ENCODE results near the gene RIPK4. TPM values are rescaled to one million over a fixed set of nuclear protein-coding genes. Genes with fewer than 3 reads are reported as not detected.

Gene RIPK4
- total RNA-seq, 1 donor from 2014 or later, result 11.3 TPM

DNA sequence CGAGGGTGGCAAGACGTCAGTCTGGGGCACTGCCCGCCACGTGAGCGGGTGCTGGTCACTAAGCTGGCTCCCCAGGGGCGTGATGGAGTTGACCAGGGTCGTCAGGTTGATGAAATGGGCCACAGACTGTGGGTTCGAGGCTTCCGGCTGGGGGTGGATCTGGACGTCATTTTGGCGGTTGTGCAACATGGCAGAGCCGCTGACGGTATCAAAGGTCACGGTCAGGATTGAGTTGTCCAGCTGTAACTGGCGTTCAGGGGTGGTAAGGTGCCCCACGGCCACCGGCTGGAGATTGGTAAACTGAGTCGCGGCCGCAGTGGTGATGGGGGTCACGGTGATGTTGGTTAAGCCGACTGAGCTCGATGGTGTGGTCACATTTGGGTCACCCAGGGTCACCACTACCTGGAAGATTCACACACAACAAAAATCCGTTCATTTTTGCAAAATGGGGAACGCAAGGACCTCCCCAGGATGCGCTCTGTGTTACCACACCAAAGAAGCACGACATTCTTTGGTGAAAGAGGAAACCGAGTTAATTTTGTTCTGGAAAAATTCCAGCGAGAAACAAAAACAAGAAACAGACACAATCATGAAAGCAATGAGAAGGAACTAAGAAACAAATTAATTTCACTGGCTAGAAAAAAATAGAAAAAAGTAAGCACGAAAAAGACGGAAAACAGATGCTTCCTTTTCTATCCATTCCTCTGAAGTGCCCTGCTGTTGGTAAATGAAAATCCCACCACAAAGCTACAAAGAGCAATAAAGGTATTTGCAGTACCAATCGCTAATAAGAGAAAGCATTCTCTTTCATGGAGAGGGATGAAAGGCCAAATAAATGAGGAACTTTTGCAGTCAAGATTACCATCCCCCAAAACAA is 34.7 kb upstream of the RIPK4 start:
- peaks cover 23% of the 10 kb centered on the region for H3K36me3 Mint-ChIP-seq (ENCODE audit: low read depth)
- H3K27ac Mint-ChIP-seq (ENCODE audit: unreplicated experiment), result no peak overlapping the region
- H3K4me3 Mint-ChIP-seq (ENCODE audit: unreplicated experiment), result no peak overlapping the region
- H3K4me1 Mint-ChIP-seq (ENCODE audit: low read depth), result no peaks in the 10 kb centered on the region
- TF ChIP-seq, protein P1, sequence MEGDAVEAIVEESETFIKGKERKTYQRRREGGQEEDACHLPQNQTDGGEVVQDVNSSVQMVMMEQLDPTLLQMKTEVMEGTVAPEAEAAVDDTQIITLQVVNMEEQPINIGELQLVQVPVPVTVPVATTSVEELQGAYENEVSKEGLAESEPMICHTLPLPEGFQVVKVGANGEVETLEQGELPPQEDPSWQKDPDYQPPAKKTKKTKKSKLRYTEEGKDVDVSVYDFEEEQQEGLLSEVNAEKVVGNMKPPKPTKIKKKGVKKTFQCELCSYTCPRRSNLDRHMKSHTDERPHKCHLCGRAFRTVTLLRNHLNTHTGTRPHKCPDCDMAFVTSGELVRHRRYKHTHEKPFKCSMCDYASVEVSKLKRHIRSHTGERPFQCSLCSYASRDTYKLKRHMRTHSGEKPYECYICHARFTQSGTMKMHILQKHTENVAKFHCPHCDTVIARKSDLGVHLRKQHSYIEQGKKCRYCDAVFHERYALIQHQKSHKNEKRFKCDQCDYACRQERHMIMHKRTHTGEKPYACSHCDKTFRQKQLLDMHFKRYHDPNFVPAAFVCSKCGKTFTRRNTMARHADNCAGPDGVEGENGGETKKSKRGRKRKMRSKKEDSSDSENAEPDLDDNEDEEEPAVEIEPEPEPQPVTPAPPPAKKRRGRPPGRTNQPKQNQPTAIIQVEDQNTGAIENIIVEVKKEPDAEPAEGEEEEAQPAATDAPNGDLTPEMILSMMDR (IDR thresholded peaks at IDR 0.05), result no peak
- no peak for DNase-seq (ENCODE audit: low spot score)
- no peaks in the 10 kb centered on the region for H3K9me3 Mint-ChIP-seq (ENCODE audit: low read depth)
- H3K27me3 Mint-ChIP-seq (ENCODE audit: low read depth), result no peaks in the 10 kb centered on the region

DNA sequence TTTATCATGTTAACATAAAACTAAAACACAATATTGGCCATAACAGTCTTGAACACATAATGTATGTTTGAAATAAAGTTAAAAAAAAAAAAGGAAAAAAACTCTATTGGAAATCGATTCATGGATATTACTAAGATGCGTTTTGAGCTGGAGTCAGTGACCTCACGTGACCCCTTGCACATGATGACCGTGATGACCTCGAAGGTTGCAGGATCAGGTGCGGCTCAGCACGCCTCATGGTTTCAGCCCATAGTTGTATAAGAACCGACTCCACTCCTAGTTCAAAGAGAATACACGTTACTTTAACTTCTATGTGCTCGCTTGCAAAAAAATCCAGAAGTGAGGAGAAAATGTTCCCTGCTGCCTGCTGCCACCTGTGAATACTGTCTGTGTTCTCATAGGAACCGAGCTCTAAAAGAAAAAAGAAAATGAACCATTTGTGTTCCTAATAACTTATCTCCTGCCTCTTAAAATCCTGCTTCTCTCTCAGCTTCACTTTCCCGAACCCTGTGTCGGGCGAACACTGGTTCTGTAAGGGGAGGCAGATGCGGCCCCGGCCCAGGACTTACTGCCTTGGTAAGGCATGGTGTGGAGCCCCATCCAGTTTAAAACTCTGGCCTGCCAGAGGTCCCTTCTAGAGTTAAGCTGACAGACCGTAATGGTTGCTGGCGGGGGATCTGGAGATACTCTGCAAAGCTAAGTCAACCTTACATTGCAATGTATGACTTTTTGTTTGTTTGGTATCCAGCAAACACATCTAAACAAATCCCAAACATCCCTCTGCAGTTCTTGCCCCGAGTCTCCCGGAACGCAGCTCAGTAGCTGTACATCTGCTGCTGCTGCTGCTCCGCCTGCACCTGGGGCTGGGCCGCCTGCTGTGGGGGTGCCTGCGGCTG is 33.8 kb upstream of the RIPK4 start:
- H3K9me3 Mint-ChIP-seq (ENCODE audit: low read depth), result no peaks in the 10 kb centered on the region
- TF ChIP-seq, protein P1 (IDR thresholded peaks at IDR 0.05), result no peak
- H3K36me3 Mint-ChIP-seq (ENCODE audit: low read depth), result peaks cover 23% of the 10 kb centered on the region
- H3K27ac Mint-ChIP-seq (ENCODE audit: unreplicated experiment), result no peak overlapping the region
- no peak overlapping the region for H3K4me3 Mint-ChIP-seq (ENCODE audit: unreplicated experiment)
- no peaks in the 10 kb centered on the region for H3K27me3 Mint-ChIP-seq (ENCODE audit: low read depth)
- DNase-seq (ENCODE audit: low spot score), result no peak
- H3K4me1 Mint-ChIP-seq (ENCODE audit: low read depth), result no peaks in the 10 kb centered on the region

DNA sequence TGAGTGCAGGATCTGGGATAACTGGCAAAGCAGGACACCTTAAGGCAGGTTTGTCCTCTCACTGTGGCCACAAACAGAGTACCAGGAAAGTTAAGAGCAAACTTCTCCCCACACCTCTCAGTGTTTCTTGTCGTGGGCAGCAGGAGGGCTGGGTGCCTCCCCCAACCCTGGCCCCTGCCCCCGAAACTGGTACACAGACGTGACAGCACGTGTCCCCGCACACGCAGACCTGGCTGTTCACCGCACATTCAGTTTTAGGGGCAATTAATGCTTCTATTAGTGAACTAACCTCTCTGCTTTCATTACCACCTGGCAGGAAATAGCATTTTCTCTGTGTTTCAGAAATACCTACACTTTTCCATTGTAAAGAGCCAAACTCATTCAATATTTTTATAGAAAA is 32.9 kb upstream of the RIPK4 start:
- no peak for DNase-seq (ENCODE audit: low spot score)
- H3K27ac Mint-ChIP-seq (ENCODE audit: unreplicated experiment), result no peak overlapping the region
- no peaks in the 10 kb centered on the region for H3K9me3 Mint-ChIP-seq (ENCODE audit: low read depth)
- TF ChIP-seq, protein P1 (IDR thresholded peaks at IDR 0.05), result no peak
- no peaks in the 10 kb centered on the region for H3K4me1 Mint-ChIP-seq (ENCODE audit: low read depth)
- H3K27me3 Mint-ChIP-seq (ENCODE audit: low read depth), result no peaks in the 10 kb centered on the region
- no peak overlapping the region for H3K4me3 Mint-ChIP-seq (ENCODE audit: unreplicated experiment)
- H3K36me3 Mint-ChIP-seq (ENCODE audit: low read depth), result peaks cover 23% of the 10 kb centered on the region

DNA sequence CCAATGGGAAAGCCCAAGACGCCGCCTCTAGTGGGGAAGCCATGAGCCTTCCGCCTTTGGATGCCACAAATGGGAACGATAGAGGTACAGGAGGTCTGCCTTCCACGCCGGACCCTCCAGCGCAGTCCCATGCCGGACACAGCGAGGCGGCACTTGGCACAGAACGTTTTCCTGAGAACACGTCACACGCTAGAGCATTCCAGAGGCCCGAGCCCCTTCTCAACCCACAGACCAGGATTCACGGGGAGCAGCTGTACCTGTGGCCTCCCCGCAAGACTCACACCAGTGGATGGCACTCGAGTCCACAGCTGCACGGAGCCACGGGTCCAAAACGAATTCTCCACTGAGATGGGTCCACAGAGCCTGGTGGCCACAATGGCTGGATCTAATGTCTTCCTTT is 31.5 kb upstream of the RIPK4 start:
- DNase-seq (ENCODE audit: low spot score), result no peak
- Mint-ChIP-seq H3K27me3 (ENCODE audit: low read depth) (no peaks in the 10 kb centered on the region), H3K27ac (ENCODE audit: unreplicated experiment) (no peak overlapping the region), H3K4me1 (ENCODE audit: low read depth) (no peaks in the 10 kb centered on the region), H3K9me3 (ENCODE audit: low read depth) (peaks cover 5% of the 10 kb centered on the region), H3K36me3 (ENCODE audit: low read depth) (peaks cover 25% of the 10 kb centered on the region), H3K4me3 (ENCODE audit: unreplicated experiment) (no peak overlapping the region)
- TF ChIP-seq, protein P1 (IDR thresholded peaks at IDR 0.05), result no peak

DNA sequence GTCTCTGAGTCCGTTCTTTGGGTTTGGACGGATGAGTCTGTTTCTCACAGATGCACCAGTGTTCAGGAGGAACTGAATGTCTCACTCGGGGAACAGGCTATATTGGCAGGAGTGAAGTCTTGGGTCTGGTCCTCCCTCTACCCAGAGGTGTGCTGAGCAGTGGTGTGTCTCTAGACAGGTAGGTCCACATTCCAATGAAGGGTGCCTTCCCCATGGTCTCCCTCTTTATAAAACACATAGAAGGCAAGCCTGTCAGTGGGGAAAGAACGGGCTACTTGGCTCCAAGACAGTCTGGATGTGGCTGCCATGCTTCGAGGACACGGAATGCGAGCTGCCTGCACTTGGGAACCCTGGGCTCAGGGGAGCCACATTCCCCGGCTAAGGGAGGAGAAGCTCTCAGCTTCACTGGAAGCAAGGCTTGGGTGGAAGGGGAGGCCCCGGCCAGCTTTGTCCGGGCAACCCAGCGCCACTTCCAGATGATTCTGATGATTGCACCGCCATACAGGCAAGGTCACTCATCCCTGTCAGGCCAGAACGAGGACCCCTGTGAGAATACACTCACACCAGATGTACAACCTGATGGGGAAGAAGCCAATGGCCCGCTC is 29.7 kb upstream of the RIPK4 start:
- peaks cover 28% of the 10 kb centered on the region for H3K36me3 Mint-ChIP-seq (ENCODE audit: low read depth)
- no peaks in the 10 kb centered on the region for H3K4me1 Mint-ChIP-seq (ENCODE audit: low read depth)
- no peak overlapping the region for H3K27ac Mint-ChIP-seq (ENCODE audit: unreplicated experiment)
- no peak overlapping the region for H3K4me3 Mint-ChIP-seq (ENCODE audit: unreplicated experiment)
- H3K27me3 Mint-ChIP-seq (ENCODE audit: low read depth), result peaks cover 2% of the 10 kb centered on the region
- DNase-seq (ENCODE audit: low spot score), result no peak
- H3K9me3 Mint-ChIP-seq (ENCODE audit: low read depth), result peaks cover 18% of the 10 kb centered on the region
- TF ChIP-seq, protein P1 (IDR thresholded peaks at IDR 0.05), result no peak

Measured in chondrocyte (in vitro differentiated cells).